Right cardiac atrium (tissue), 5 donors: ENCODE results near the gene SELENOP. TPM values are rescaled to one million over a fixed set of nuclear protein-coding genes. Genes with fewer than 3 reads are reported as not detected.
A peak's percentile ranks its signal among the peaks of the same experiment; 100 is the strongest.

Experiments
- ATAC-seq, 2 donors: fragments of 200-7000 bp; cut with Tn5 transposase; one replicate each; pipeline versions ENCODE4 v1.8.0 to v1.9.1; 2020; ENCODE audit warnings: moderate library complexity in 2 of 2, mild to moderate bottlenecking in 1 of 2
- DNase-seq, 3 donors: peaks; one replicate each; pipeline ENCODE4 v3.0.0-alpha.2; 2020
- H3K27ac ChIP-seq: one replicate; pipeline ENCODE4 v1.5.1; 2013; ENCODE audit warnings: mild to moderate bottlenecking, low read length, control low read depth, moderate library complexity
- H3K27me3 ChIP-seq: one replicate; pipeline ENCODE4 v1.6.1; 2013; ENCODE audit not compliant: control insufficient read depth, insufficient read depth
- H3K4me1 ChIP-seq: one replicate; pipeline ENCODE4 v1.6.1; 2013; ENCODE audit warnings: low read length; ENCODE audit not compliant: control insufficient read depth, insufficient read depth
- H3K4me3 ChIP-seq: one replicate; pipeline ENCODE4 v1.5.1; 2013; ENCODE audit warnings: low read length, control low read depth
- H3K9me3 ChIP-seq: one replicate; pipeline ENCODE4 v1.6.1; 2013; ENCODE audit warnings: low read length; ENCODE audit not compliant: control insufficient read depth
- WGBS: extraction: QIAGEN DNeasy Blood & Tissue Kit; methylation state at CpG from one replicate; pipeline ENCODE4 v1.1.7; 2013; 5-methylcytosine and 5-hydroxymethylcytosine counted together
- intact Hi-C, 4 donors: fragments of 100-400 bp; cut with DNase I; formaldehyde crosslinking; loops; one replicate each; pipeline versions ENCODE4 v1.11.0 to v1.14.0; 2022 to 2023
- polyA plus RNA-seq: library from polyadenylated mRNA; stranded (reverse); fragments of 200-250 nt; gene quantifications from one replicate; pipeline ENCODE4 v1.2.3, GENCODE V29; 2013
- total RNA-seq, 4 donors: library from RNA; stranded (reverse); fragmentation: NEBNext Ultra II Directional; extraction: Animal tissue kit (Norgen Biotek cat#: 25700); gene quantifications; one replicate each; pipeline ENCODE4 v1.2.1, GENCODE V29; 2021
- donor health status: healthy with polysubstance abuse.
- donor health status: DM: no; HTN: yes; CAD: no.
- donor health status: DM: no; HTN: no; CAD: no.
- donor health status: DM: no; HTN: yes; CAD: no; lungs with severe emphysema.
- donor health status: DM: yes; HTN: yes; CAD: no.

Gene SELENOP
- total and polyA plus RNA-seq, 5 donors: 78.8 to 260 (median 213) TPM

DNA sequence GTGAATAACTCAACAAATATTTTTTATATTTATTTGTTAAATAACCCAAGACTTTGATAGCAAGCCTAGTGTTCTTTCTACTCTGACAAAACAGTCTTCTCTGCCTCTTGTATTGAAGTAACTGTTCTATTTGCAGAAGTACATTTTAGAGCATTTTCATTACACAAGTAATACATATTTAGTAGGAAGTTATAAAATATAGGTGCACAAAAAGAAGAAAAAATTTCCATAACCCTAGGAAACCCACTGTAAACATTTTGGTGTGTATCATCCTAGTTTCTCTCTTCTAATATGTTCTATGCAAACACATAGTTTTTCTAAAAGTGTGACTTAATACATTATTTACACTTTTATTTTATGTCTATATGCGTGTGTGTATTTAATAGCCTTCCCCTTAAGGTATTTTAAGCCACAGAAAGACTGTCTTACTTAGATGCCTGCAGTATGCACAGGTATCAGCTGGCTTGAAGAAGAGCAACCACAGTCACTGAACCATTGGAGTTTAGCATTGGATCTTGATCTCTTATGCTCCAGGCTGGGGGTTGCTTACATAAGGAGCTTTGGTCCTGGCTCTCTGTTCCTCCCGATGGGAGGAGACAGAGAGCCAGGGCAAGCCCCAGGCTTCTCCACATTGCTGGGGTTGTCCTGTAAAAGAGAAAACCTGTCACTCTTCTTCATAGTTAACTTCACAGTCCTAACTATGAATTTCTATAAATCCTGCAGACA, 3.8 kb downstream of the SELENOP start:
- Histone ChIP-seq H3K4me1 (no peaks in the 10 kb centered on the region), H3K27me3 (no peaks in the 10 kb centered on the region), H3K27ac (no peak overlapping the region), H3K9me3 (no peaks in the 10 kb centered on the region), H3K4me3 (peak overlapping the region; percentile 25)
- intact Hi-C loops: loop anchor here in 1 of 4 donors (10.0 kb wide), 1 partner anchor 77 kb away; no protein-coding TSS in a partner anchor
- ATAC-seq (peak in 1 of 2 donors; percentile 30), DNase-seq (peak in 1 of 3 donors; percentile 48)
- WGBS: 67% methylated on average over 2 of the region's 2 CpGs

GRCh38 chr5:42806701-42807262, 4.9 kb downstream of the SELENOP start:
- no peak overlapping the region for H3K4me3 ChIP-seq
- intact Hi-C loops: loop anchor here in 1 of 4 donors (10.0 kb wide), 1 partner anchor 78 kb away; no protein-coding TSS in a partner anchor

GRCh38 chr5:42806004-42806700, 5.5 kb downstream of the SELENOP start:
- ATAC-seq: no peak
- no peaks in the 10 kb centered on the region for H3K27me3 ChIP-seq
- 46% methylated on average over 2 of the region's 2 CpGs for WGBS
- H3K27ac ChIP-seq: no peak overlapping the region
- intact Hi-C loops: loop anchor here in 1 of 4 donors (10.0 kb wide), 1 partner anchor 79 kb away; no protein-coding TSS in a partner anchor
- no peak for DNase-seq
- no peak overlapping the region for H3K4me3 ChIP-seq
- no peaks in the 10 kb centered on the region for H3K9me3 ChIP-seq
- no peaks in the 10 kb centered on the region for H3K4me1 ChIP-seq

More at GRCh38 chr5:42806701-42807262, 4.9 kb downstream of the SELENOP start:
- H3K27me3 ChIP-seq: no peaks in the 10 kb centered on the region
- H3K27ac ChIP-seq: no peak overlapping the region
- WGBS: 84% methylated on average over 3 of the region's 3 CpGs
- no peaks in the 10 kb centered on the region for H3K4me1 ChIP-seq
- DNase-seq (no peak), ATAC-seq (no peak)
- H3K9me3 ChIP-seq: no peaks in the 10 kb centered on the region

GRCh38 chr5:42804717-42805339, 6.9 kb downstream of the SELENOP start:
- H3K9me3 ChIP-seq: no peaks in the 10 kb centered on the region
- H3K4me3 ChIP-seq: no peak overlapping the region
- 99% methylated on average over 4 of the region's 4 CpGs for WGBS
- intact Hi-C loops: loop anchor here in 1 of 4 donors (10.0 kb wide), 1 partner anchor 80 kb away; no protein-coding TSS in a partner anchor
- H3K27me3 ChIP-seq: no peaks in the 10 kb centered on the region
- ATAC-seq (no peak), DNase-seq (no peak)
- no peaks in the 10 kb centered on the region for H3K4me1 ChIP-seq
- H3K27ac ChIP-seq: no peak overlapping the region

- 94% methylated on average over 6 of the region's 6 CpGs for WGBS
- Histone ChIP-seq H3K27ac (no peak overlapping the region), H3K27me3 (no peaks in the 10 kb centered on the region), H3K4me3 (no peak overlapping the region), H3K4me1 (no peaks in the 10 kb centered on the region), H3K9me3 (no peaks in the 10 kb centered on the region)
- DNase-seq (no peak), ATAC-seq (no peak)
- intact Hi-C loops: loop anchor here in 1 of 4 donors (10.0 kb wide), 1 partner anchor 83 kb away; no protein-coding TSS in a partner anchor
These were observed 10.1 kb downstream of the SELENOP start for GRCh38 chr5:42801516-42802166.

- H3K4me1 ChIP-seq: no peaks in the 10 kb centered on the region
- DNase-seq: no peak
- H3K9me3 ChIP-seq: no peaks in the 10 kb centered on the region
- ATAC-seq: no peak
- 85% methylated on average over 8 of the region's 8 CpGs for WGBS
- H3K27ac ChIP-seq: no peak overlapping the region
- intact Hi-C loops: loop anchor here in 1 of 4 donors (10.0 kb wide), 1 partner anchor 84 kb away; no protein-coding TSS in a partner anchor
- no peaks in the 10 kb centered on the region for H3K27me3 ChIP-seq
- H3K4me3 ChIP-seq: no peak overlapping the region
These were observed 10.9 kb downstream of the SELENOP start for GRCh38 chr5:42800748-42801330.

GRCh38 chr5:42799668-42800114, 12.0 kb downstream of the SELENOP start:
- Histone ChIP-seq H3K9me3 (no peaks in the 10 kb centered on the region), H3K4me3 (no peak overlapping the region), H3K27me3 (no peaks in the 10 kb centered on the region), H3K27ac (no peak overlapping the region), H3K4me1 (no peaks in the 10 kb centered on the region)
- 92% methylated on average over 9 of the region's 9 CpGs for WGBS
- no peak for ATAC-seq
- no peak for DNase-seq
- intact Hi-C loops: loop anchor here in 1 of 4 donors (10.0 kb wide), 1 partner anchor 85 kb away; no protein-coding TSS in a partner anchor

DNA sequence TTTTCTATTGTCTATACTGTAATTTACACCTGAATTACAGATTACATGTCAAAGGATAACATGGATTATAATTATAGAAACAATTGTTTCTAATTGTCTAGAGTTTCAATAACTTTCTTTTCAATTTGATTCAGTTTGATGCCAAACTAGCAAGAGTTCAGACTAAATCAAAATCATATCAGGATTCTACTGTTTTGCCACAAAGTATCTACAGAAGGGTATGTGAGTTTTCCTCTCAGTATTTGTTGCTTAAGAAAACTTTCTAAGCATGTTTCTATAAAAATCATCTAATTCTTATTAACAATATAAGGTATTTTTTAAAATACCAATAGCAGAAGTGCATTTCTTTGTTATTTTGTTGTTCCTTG, 12.5 kb downstream of the SELENOP start:
- DNase-seq: no peak
- H3K27me3 ChIP-seq: no peaks in the 10 kb centered on the region
- no peaks in the 10 kb centered on the region for H3K9me3 ChIP-seq
- intact Hi-C loops: no loop called here
- no peaks in the 10 kb centered on the region for H3K4me1 ChIP-seq
- no peak overlapping the region for H3K27ac ChIP-seq
- H3K4me3 ChIP-seq: no peak overlapping the region
- no peak for ATAC-seq

- ATAC-seq: no peak
- Histone ChIP-seq H3K4me1 (no peaks in the 10 kb centered on the region), H3K27ac (no peak overlapping the region), H3K9me3 (no peaks in the 10 kb centered on the region), H3K27me3 (no peaks in the 10 kb centered on the region), H3K4me3 (no peak overlapping the region)
- intact Hi-C loops: no loop called here
- 94% methylated on average over 6 of the region's 6 CpGs for WGBS
- DNase-seq: no peak
These were observed 13.1 kb downstream of the SELENOP start for GRCh38 chr5:42798284-42799240.
